ENCODE results near the gene FAM153A. TPM values are rescaled to one million over a fixed set of nuclear protein-coding genes. Genes with fewer than 3 reads are reported as not detected.
"Not testable (repeated sequence)": the region's sequence is repeated elsewhere in the genome, so short reads cannot be mapped to it uniquely, and the experiment has no call there.

FAM153A gene
- total and polyA plus RNA-seq, 2 of the 13 experiments (the other 11 are each of a cell fraction or from before 2014, with no cell fraction given): not detected

DNA sequence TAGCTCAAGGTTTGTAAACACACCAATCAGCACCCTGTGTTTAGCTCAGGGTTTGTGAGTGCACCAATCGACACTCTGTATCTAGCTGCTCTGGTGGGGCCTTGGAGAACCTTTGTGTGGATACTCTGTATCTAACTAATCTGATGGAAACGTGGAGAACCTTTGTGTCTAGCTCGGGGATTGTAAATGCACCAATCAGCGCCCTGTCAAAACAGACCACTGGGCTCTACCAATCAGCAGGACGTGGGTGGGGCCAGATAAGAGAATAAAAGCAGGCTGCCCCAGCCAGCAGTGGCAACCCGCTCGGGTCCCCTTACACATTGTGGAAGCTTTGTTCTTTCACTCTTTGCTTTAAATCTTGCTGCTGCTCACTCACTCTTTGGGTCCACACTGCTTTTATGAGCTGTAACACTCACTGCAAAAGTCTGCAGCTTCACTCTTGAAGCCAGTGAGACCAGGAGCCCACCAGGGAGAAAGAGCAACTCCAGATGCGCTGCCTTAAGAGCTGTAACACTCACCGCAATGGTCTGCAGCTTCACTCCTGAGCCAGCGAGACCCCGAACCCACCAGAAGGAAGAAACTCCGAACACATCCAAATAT, 93.6 kb downstream of the FAM153A start:
- H3K9me3 ChIP-seq (ENCODE audit: low read length); POLR2A ChIA-PET; H2AFZ ChIP-seq (ENCODE audit: low read length); H3K27ac ChIP-seq (ENCODE audit: extremely low read length, insufficient read depth, low read length); FAIRE-seq; H3K9ac ChIP-seq (ENCODE audit: insufficient read depth, low read depth, low read length); intact Hi-C loops (cut with micrococcal nuclease; ENCODE audit: unreplicated experiment); in situ Hi-C loops (cut with HindIII; ENCODE audit: extremely low pct_ligation_motif_present, low pct_unique_long_range_greater_than_20kb); H3K79me2 ChIP-seq (ENCODE audit: insufficient read depth, low read length); BruUV-seq (replicated peaks); ATAC-seq; H3K27me3 ChIP-seq (ENCODE audit: control insufficient read depth in 1 of 2, insufficient read depth in 2 of 2, low read length in 2 of 2); H3K4me2 ChIP-seq (ENCODE audit: low read depth, low read length); DNase-seq (ENCODE audit: low spot score); CTCF ChIA-PET (ENCODE audit: low intra/inter-chr PET ratio, low total read pairs); H3K36me3 ChIP-seq (replicated peaks in 1 of 2; ENCODE audit: control insufficient read depth in 1 of 2, insufficient read depth in 2 of 2, low read length in 2 of 2); H3K4me3 ChIP-seq (replicated peaks in 1 of 3; ENCODE audit: insufficient read depth in 1 of 3, low read depth in 2 of 3, low read length in 3 of 3); H4K20me1 ChIP-seq (ENCODE audit: insufficient read depth, low read length): not testable (repeated sequence)
- H3K4me1 ChIP-seq (ENCODE audit: insufficient read depth, low read length): peaks cover 15% of the 10 kb centered on the region
- TF ChIP-seq NFYC (CRISPR knock-in tag; IDR thresholded peaks at IDR 0.05): peak; percentile 61; the same call in 1 of the 2 replicates
- peak; percentile 61; the same call in 1 of the 2 replicates for TF ChIP-seq NFYB (CRISPR knock-in tag; IDR thresholded peaks at IDR 0.05)
- 58% methylated on average over 6 of the region's 12 CpGs for WGBS (ENCODE audit: low lambda C conversion rate)

DNA sequence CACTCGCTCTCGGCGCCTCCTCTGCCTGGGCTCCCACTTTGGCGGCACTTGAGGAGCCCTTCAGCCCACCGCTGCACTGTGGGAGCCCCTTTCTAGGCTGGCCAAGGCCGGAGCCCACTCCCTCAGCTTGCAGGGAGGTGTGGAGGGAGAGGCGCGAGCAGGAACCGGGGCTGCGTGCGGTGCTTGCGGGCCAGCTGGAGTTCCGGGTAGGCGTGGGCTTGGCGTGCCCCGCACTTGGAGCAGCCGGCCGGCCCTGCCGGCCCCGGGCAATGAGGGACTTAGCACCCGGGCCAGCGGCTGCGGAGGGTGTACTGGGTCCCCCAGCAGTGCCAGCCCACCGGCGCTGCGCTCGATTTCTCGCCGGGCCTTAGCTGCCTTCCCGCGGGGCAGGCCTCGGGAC, 94.6 kb downstream of the FAM153A start:
- intact Hi-C loops (cut with micrococcal nuclease; ENCODE audit: unreplicated experiment); H3K9ac ChIP-seq (ENCODE audit: insufficient read depth, low read depth, low read length); H3K27ac ChIP-seq (ENCODE audit: extremely low read length, insufficient read depth, low read length); in situ Hi-C loops (cut with HindIII; ENCODE audit: extremely low pct_ligation_motif_present, low pct_unique_long_range_greater_than_20kb); DNase-seq (ENCODE audit: low spot score); CTCF ChIA-PET (ENCODE audit: low intra/inter-chr PET ratio, low total read pairs); H3K36me3 ChIP-seq (replicated peaks in 1 of 2; ENCODE audit: control insufficient read depth in 1 of 2, insufficient read depth in 2 of 2, low read length in 2 of 2); H3K4me1 ChIP-seq (ENCODE audit: insufficient read depth, low read length); H3K79me2 ChIP-seq (ENCODE audit: insufficient read depth, low read length); H3K4me2 ChIP-seq (ENCODE audit: low read depth, low read length); H2AFZ ChIP-seq (ENCODE audit: low read length); H3K4me3 ChIP-seq (replicated peaks in 1 of 3; ENCODE audit: insufficient read depth in 1 of 3, low read depth in 2 of 3, low read length in 3 of 3); H3K9me3 ChIP-seq (ENCODE audit: low read length); H3K27me3 ChIP-seq (ENCODE audit: control insufficient read depth in 1 of 2, insufficient read depth in 2 of 2, low read length in 2 of 2); ATAC-seq; POLR2A ChIA-PET; H4K20me1 ChIP-seq (ENCODE audit: insufficient read depth, low read length); FAIRE-seq; BruUV-seq (replicated peaks): not testable (repeated sequence)
- 82% methylated on average over 4 of the region's 32 CpGs for WGBS (ENCODE audit: low lambda C conversion rate)

DNA sequence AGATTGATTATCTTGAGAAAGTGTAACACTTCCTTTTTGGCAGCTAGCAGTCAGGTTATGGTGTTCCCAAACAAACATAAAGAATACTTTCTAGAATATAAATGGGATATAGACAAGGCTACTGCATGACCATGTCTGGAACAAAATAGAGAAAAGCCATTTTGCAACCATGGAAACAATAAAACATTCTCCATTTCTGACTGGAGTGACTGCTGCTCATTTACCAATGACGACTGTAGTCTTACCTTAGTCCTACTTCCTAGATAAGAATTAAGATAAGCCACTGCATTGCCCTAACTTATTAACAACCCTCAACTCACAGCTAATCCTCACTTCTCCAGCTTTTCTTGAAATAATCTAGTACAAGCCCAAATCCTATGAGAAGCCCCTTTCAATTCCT, 100.8 kb downstream of the FAM153A start:
- H3K4me2 ChIP-seq (ENCODE audit: low read depth, low read length); H3K9ac ChIP-seq (ENCODE audit: insufficient read depth, low read depth, low read length); H3K79me2 ChIP-seq (ENCODE audit: insufficient read depth, low read length); H3K27me3 ChIP-seq (ENCODE audit: control insufficient read depth in 1 of 2, insufficient read depth in 2 of 2, low read length in 2 of 2); DNase-seq (ENCODE audit: low spot score); CTCF ChIA-PET (ENCODE audit: low intra/inter-chr PET ratio, low total read pairs); BruUV-seq (replicated peaks); in situ Hi-C loops (cut with HindIII; ENCODE audit: extremely low pct_ligation_motif_present, low pct_unique_long_range_greater_than_20kb); H3K9me3 ChIP-seq (ENCODE audit: low read length); H3K36me3 ChIP-seq (replicated peaks in 1 of 2; ENCODE audit: control insufficient read depth in 1 of 2, insufficient read depth in 2 of 2, low read length in 2 of 2); H4K20me1 ChIP-seq (ENCODE audit: insufficient read depth, low read length); H3K27ac ChIP-seq (ENCODE audit: extremely low read length, insufficient read depth, low read length); H3K4me1 ChIP-seq (ENCODE audit: insufficient read depth, low read length); FAIRE-seq; intact Hi-C loops (cut with micrococcal nuclease; ENCODE audit: unreplicated experiment); POLR2A ChIA-PET; H2AFZ ChIP-seq (ENCODE audit: low read length); ATAC-seq; H3K4me3 ChIP-seq (replicated peaks in 1 of 3; ENCODE audit: insufficient read depth in 1 of 3, low read depth in 2 of 3, low read length in 3 of 3): not testable (repeated sequence)
- WGBS (ENCODE audit: low lambda C conversion rate): 5% methylated on average over 1 of the region's 1 CpG

Other genes starting within 250 kb of the FAM153A start
- gene FAM193B, start 228.3 kb downstream of the FAM153A start, total RNA-seq (2016; rRNA removed; fragmentation: Illumina TruSeq; extraction: Trizol): 6.4 and 21.2 TPM in 2 replicates
- gene FAM193B, start 228.3 kb downstream of the FAM153A start, polyA plus RNA-seq (2011; rRNA removed): 40.9 and 42.5 TPM in 2 replicates
- 92.1 and 161 TPM in 2 replicates for gene TMED9, start 190.7 kb downstream of the FAM153A start, total RNA-seq (2016; rRNA removed; fragmentation: Illumina TruSeq; extraction: Trizol)
- 336 and 350 TPM in 2 replicates for gene TMED9, start 190.7 kb downstream of the FAM153A start, polyA plus RNA-seq (2011; rRNA removed)
- gene B4GALT7, start 182.8 kb downstream of the FAM153A start, total RNA-seq (2016; rRNA removed; fragmentation: Illumina TruSeq; extraction: Trizol): 12.7 and 20.5 TPM in 2 replicates
- 16.4 and 22.3 TPM in 2 replicates for gene B4GALT7, start 182.8 kb downstream of the FAM153A start, polyA plus RNA-seq (2011; rRNA removed)
- gene PROP1, start 213.3 kb upstream of the FAM153A start, total RNA-seq (2016; rRNA removed; fragmentation: Illumina TruSeq; extraction: Trizol): not detected in 2 replicates
- not detected in 2 replicates for gene PROP1, start 213.3 kb upstream of the FAM153A start, polyA plus RNA-seq (2011; rRNA removed)

Measured in HepG2 (cell line).